NT2/D1 (cell line): ENCODE data around the gene C10orf143.

ENCODE experiments used
- SUZ12 ChIP-seq: IDR thresholded peaks from 2 replicates; pipeline ENCODE4 v1.6.1; 2011; ENCODE audit not compliant: insufficient read length, insufficient read depth; ENCODE audit errors: extremely low read depth
- ZNF274 ChIP-seq: IDR thresholded peaks from 2 replicates; pipeline ENCODE4 v1.6.1; 2011; ENCODE audit warnings: mild to moderate bottlenecking, low read depth, low read length

GRCh38 chr10:130079614-130080460 lies 30.8 kb downstream of the C10orf143 start:
- TF ChIP-seq SUZ12 (no peak), ZNF274 (no peak)
